Osteocyte (in vitro differentiated cells): ENCODE measurements around the gene SLCO6A1. TPM values are rescaled to one million over a fixed set of nuclear protein-coding genes. Genes with fewer than 3 reads are reported as not detected.
"Not testable (repeated sequence)": the region's sequence is repeated elsewhere in the genome, so short reads cannot be mapped to it uniquely, and the experiment has no call there.

Experiments
- DNase-seq: peaks from one replicate; pipeline ENCODE4 v3.0.0; 2021; ENCODE audit warnings: mixed read lengths; ENCODE audit not compliant: unreplicated experiment; ENCODE audit errors: extremely low spot score
- H3K27ac Mint-ChIP-seq: one replicate; pipeline ENCODE4 v1.8.0; 2021; ENCODE audit warnings: mild to moderate bottlenecking, mixed read lengths; ENCODE audit not compliant: unreplicated experiment
- H3K27me3 Mint-ChIP-seq: one replicate; pipeline ENCODE4 v1.8.0; 2021; ENCODE audit warnings: mixed read lengths; ENCODE audit not compliant: unreplicated experiment
- H3K36me3 Mint-ChIP-seq: one replicate; pipeline ENCODE4 v1.8.0; 2021; ENCODE audit warnings: mixed read lengths; ENCODE audit not compliant: unreplicated experiment
- H3K4me1 Mint-ChIP-seq: one replicate; pipeline ENCODE4 v1.8.0; 2021; ENCODE audit warnings: mixed read lengths; ENCODE audit not compliant: unreplicated experiment
- H3K4me3 Mint-ChIP-seq: one replicate; pipeline ENCODE4 v1.8.0; 2021; ENCODE audit warnings: mild to moderate bottlenecking, moderate library complexity, mixed read lengths; ENCODE audit not compliant: unreplicated experiment
- H3K9me3 Mint-ChIP-seq: one replicate; pipeline ENCODE4 v1.8.0; 2021; ENCODE audit warnings: mixed read lengths; ENCODE audit not compliant: unreplicated experiment
- CTCF ChIP-seq: fragments of 200-600 bp; sonication (generic); IDR thresholded peaks from 2 replicates; pipeline ENCODE4 v1.5.0; 2021; ENCODE audit warnings: antibody characterized with exemption, mild to moderate bottlenecking, moderate library complexity
- total RNA-seq: library from RNA; stranded (reverse); gene quantifications from 2 replicates; pipeline ENCODE4 v1.2.1, GENCODE V29; 2021

Gene SLCO6A1
- total RNA-seq, 1 donor from 2014 or later = 0.78 TPM

DNA sequence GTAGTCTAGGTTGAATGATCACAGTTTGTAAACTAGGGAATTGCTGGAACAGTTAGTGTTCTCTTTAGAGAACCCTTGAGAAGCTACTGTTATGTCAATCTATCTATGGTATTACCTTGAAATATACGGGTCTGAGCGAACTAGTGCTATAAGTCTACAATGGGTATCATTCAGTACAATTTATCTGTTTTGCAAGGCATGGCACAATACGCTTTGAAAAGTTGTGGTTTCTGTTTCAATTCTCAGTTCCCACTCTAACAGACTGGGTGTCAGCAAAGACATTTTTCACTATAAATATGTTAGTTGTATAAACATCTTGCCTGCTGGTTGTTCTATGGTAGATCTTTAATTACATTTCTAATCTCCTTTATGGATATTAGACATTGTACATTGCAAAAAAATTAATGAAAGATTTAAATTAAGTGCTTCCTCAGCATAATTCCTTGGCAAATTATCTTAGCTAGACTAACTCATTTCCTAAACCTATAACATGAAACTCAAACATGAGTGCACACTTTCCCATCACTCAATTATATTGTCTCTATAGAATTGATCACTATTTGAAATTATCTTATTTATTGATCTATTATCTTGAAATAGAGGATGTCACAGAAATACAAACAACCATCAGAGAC, 24.9 kb upstream of the SLCO6A1 start:
- Mint-ChIP-seq H3K27me3 (peaks cover 19% of the 10 kb centered on the region), H3K4me3 (no peak overlapping the region), H3K36me3 (no peaks in the 10 kb centered on the region), H3K9me3 (peaks cover 15% of the 10 kb centered on the region), H3K27ac (no peak overlapping the region), H3K4me1 (peaks cover 4% of the 10 kb centered on the region)
- DNase-seq = no peak
- TF ChIP-seq CTCF = no peak

GRCh38 chr5:102511666-102512065, 12.9 kb upstream of the SLCO6A1 start:
- no peak for DNase-seq
- H3K27me3 Mint-ChIP-seq = peaks cover 4% of the 10 kb centered on the region
- peak overlapping the region; percentile 81 for H3K27ac Mint-ChIP-seq
- no peaks in the 10 kb centered on the region for H3K9me3 Mint-ChIP-seq
- no peaks in the 10 kb centered on the region for H3K36me3 Mint-ChIP-seq
- peaks cover 15% of the 10 kb centered on the region for H3K4me1 Mint-ChIP-seq
- no peak overlapping the region for H3K4me3 Mint-ChIP-seq
- TF ChIP-seq CTCF = no peak

GRCh38 chr5:102491261-102491914, 7.4 kb downstream of the SLCO6A1 start:
- H3K9me3 Mint-ChIP-seq, H3K4me1 Mint-ChIP-seq, H3K27ac Mint-ChIP-seq, H3K36me3 Mint-ChIP-seq, H3K27me3 Mint-ChIP-seq, H3K4me3 Mint-ChIP-seq, DNase-seq: not testable (repeated sequence)

DNA sequence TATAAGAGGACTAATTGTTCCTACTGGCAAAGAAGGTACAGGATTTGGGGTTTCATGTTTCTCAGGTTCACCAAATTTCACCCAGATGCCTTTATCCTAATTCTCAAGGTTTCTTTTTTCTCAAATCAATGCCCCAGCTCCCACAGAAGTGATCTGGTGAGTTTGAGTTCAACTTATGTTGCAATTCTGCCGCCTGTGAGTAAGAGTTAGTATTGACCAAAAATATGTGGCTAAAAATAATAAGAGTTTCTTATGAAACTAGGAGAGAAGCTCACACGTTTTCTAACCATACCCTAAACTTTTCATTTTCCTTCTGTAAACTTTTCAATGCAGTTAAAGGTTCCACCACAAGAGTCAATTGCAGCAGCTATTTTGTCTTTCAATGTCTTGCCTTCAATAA, 15.1 kb downstream of the SLCO6A1 start:
- Mint-ChIP-seq H3K27me3 (peaks cover 2% of the 10 kb centered on the region), H3K4me3 (no peak overlapping the region), H3K36me3 (no peaks in the 10 kb centered on the region), H3K9me3 (no peaks in the 10 kb centered on the region), H3K27ac (no peak overlapping the region), H3K4me1 (no peaks in the 10 kb centered on the region)
- DNase-seq = no peak
- no peak for TF ChIP-seq CTCF

GRCh38 chr5:102481054-102481715, 17.6 kb downstream of the SLCO6A1 start:
- H3K4me1 Mint-ChIP-seq = no peaks in the 10 kb centered on the region
- no peaks in the 10 kb centered on the region for H3K36me3 Mint-ChIP-seq
- DNase-seq = no peak
- no peaks in the 10 kb centered on the region for H3K27me3 Mint-ChIP-seq
- no peak overlapping the region for H3K27ac Mint-ChIP-seq
- TF ChIP-seq CTCF = no peak
- H3K9me3 Mint-ChIP-seq = no peaks in the 10 kb centered on the region
- H3K4me3 Mint-ChIP-seq = no peak overlapping the region
